ENCODE data around the gene TNIK. TPM values are rescaled to one million over a fixed set of nuclear protein-coding genes. Genes with fewer than 3 reads are reported as not detected.

Gene TNIK
- total and polyA plus RNA-seq, 2 experiments from 2014 or later = 7.4 to 13.8 TPM

GRCh38 chr3:171194965-171195364 lies 265.2 kb downstream of the TNIK start:
- Histone ChIP-seq H4K20me1 (ENCODE audit: insufficient read depth, poor library complexity, severe bottlenecking) (no peaks in the 10 kb centered on the region), H3K4me2 (no peak overlapping the region), H3K36me3 (replicated peaks; ENCODE audit: insufficient read depth, low read depth) (no peaks in the 10 kb centered on the region), H3K27ac (no peak overlapping the region), H3K9me3 (ENCODE audit: low read depth) (no peaks in the 10 kb centered on the region), H3K79me2 (no peaks in the 10 kb centered on the region), H3K4me3 (no peak overlapping the region), H3K9me2 (replicated peaks; ENCODE audit: insufficient read depth) (no peaks in the 10 kb centered on the region), H3K4me1 (ENCODE audit: insufficient read depth) (no peaks in the 10 kb centered on the region), H3K27me3 (no peaks in the 10 kb centered on the region), H2AFZ (no peak overlapping the region)
- no peak for DNase-seq (ENCODE audit: low spot score)
- 56% methylated on average over 1 of the region's 1 CpG for WGBS (ENCODE audit: low lambda C conversion rate, missing lambda C conversion rate)
- no peak for TF ChIP-seq CTCF (IDR thresholded peaks at IDR 0.05; ENCODE audit: poor library complexity)
- TF ChIP-seq EZH2 (IDR thresholded peaks at IDR 0.05; ENCODE audit: borderline replicate concordance) = no peak
- TF ChIP-seq EZH2phosphoT487 (IDR thresholded peaks at IDR 0.05; ENCODE audit: low read depth, severe bottlenecking, unreplicated experiment) = no peak

- Histone ChIP-seq H3K79me2 (no peaks in the 10 kb centered on the region), H3K27ac (no peak overlapping the region), H3K4me3 (no peak overlapping the region), H3K4me1 (ENCODE audit: insufficient read depth) (no peaks in the 10 kb centered on the region), H3K9me2 (replicated peaks; ENCODE audit: insufficient read depth) (no peaks in the 10 kb centered on the region), H4K20me1 (ENCODE audit: insufficient read depth, poor library complexity, severe bottlenecking) (no peaks in the 10 kb centered on the region), H3K4me2 (no peak overlapping the region), H3K9me3 (ENCODE audit: low read depth) (no peaks in the 10 kb centered on the region), H2AFZ (no peak overlapping the region), H3K36me3 (replicated peaks; ENCODE audit: insufficient read depth, low read depth) (no peaks in the 10 kb centered on the region), H3K27me3 (no peaks in the 10 kb centered on the region)
- no peak for DNase-seq (ENCODE audit: low spot score)
- WGBS (ENCODE audit: low lambda C conversion rate, missing lambda C conversion rate) = 83% methylated on average over 1 of the region's 1 CpG
- TF ChIP-seq CTCF (IDR thresholded peaks at IDR 0.05; ENCODE audit: poor library complexity) = no peak
- TF ChIP-seq EZH2 (IDR thresholded peaks at IDR 0.05; ENCODE audit: borderline replicate concordance) = no peak
- TF ChIP-seq EZH2phosphoT487 (IDR thresholded peaks at IDR 0.05; ENCODE audit: low read depth, severe bottlenecking, unreplicated experiment) = no peak
Observed at GRCh38 chr3:171193693-171194092, 266.5 kb downstream of the TNIK start.

- TF ChIP-seq CTCF (IDR thresholded peaks at IDR 0.05; ENCODE audit: poor library complexity) (no peak), EZH2 (IDR thresholded peaks at IDR 0.05; ENCODE audit: borderline replicate concordance) (no peak), EZH2phosphoT487 (IDR thresholded peaks at IDR 0.05; ENCODE audit: low read depth, severe bottlenecking, unreplicated experiment) (no peak)
- H3K27ac ChIP-seq = no peak overlapping the region
- no peaks in the 10 kb centered on the region for H3K9me2 ChIP-seq (replicated peaks; ENCODE audit: insufficient read depth)
- no peaks in the 10 kb centered on the region for H3K79me2 ChIP-seq
- no peak overlapping the region for H3K4me3 ChIP-seq
- H2AFZ ChIP-seq = no peak overlapping the region
- H3K27me3 ChIP-seq = no peaks in the 10 kb centered on the region
- 75% methylated on average over 2 of the region's 2 CpGs for WGBS (ENCODE audit: low lambda C conversion rate, missing lambda C conversion rate)
- H3K4me2 ChIP-seq = no peak overlapping the region
- no peaks in the 10 kb centered on the region for H3K36me3 ChIP-seq (replicated peaks; ENCODE audit: insufficient read depth, low read depth)
- no peaks in the 10 kb centered on the region for H4K20me1 ChIP-seq (ENCODE audit: insufficient read depth, poor library complexity, severe bottlenecking)
- no peak for DNase-seq (ENCODE audit: low spot score)
- peaks cover 10% of the 10 kb centered on the region for H3K4me1 ChIP-seq (ENCODE audit: insufficient read depth)
- H3K9me3 ChIP-seq (ENCODE audit: low read depth) = no peaks in the 10 kb centered on the region
Observed at GRCh38 chr3:171192176-171192854, 267.9 kb downstream of the TNIK start.

All from hepatocyte (in vitro differentiated cells).